K562 (cell line): ENCODE data around the gene AGAP1. TPM values are rescaled to one million over a fixed set of nuclear protein-coding genes. Genes with fewer than 3 reads are reported as not detected.

ENCODE experiments used
- ATAC-seq: fragments of 200-7000 bp; cut with Tn5 transposase; 3 replicates; pipeline ENCODE4 v1.9.1; 2020; ENCODE audit warnings: moderate library complexity
- BruUV-seq: library from RNA; stranded (reverse); fragments of 400-500 nt; replicated peaks from 2 replicates; lab custom pipeline; 2021; lab: Mats Ljungman, UMichigan
- CTCF ChIA-PET: fragments of 300-600 bp; formaldehyde crosslinking; extraction: SDS; loops from one replicate; lab custom pipeline; 2021; ENCODE audit warnings: low intra/inter-chr PET ratio; lab: Yijun Ruan, JAX
- POLR2A ChIA-PET: fragments of 300-600, 350-650 bp; sonication (Branson Sonifier 250); formaldehyde crosslinking; extraction: SDS; loops from one replicate; lab custom pipeline; 2021; ENCODE audit warnings: antibody characterized with exemption, inconsistent platforms; lab: Yijun Ruan, JAX
- DNase-seq, 4 experiments: peaks; one replicate each; pipeline versions ENCODE4 v3.0.0 to v3.0.0-alpha.2; 2011 to 2018; ENCODE audit warnings: low spot score in 3 of 4, mixed read lengths in 3 of 4; ENCODE audit errors: extremely low read depth in 1 of 4
- FAIRE-seq: peaks from 2 replicates; lab custom pipeline; 2011; peaks lifted over from hg19 to GRCh38; lab: Jason Lieb, UNC
- H2AFZ ChIP-seq: 2 replicates; pipeline ENCODE4 v1.6.0; 2011; ENCODE audit warnings: low read depth, low read length, control low read depth, inconsistent platforms
- H3K27ac ChIP-seq: fragments of 200-600 bp; 3 replicates; pipeline ENCODE4 v1.8.0; 2011; ENCODE audit warnings: low read depth, mild to moderate bottlenecking, control low read depth, inconsistent platforms, low read length, moderate library complexity, mixed read lengths; ENCODE audit errors: extremely low read depth
- H3K27me3 ChIP-seq, 2 experiments: fragments of 300-600 bp in 1 of 2; 2 replicates in 1 of 2; 3 replicates in 1 of 2; pipeline versions ENCODE4 v1.6.0 to v1.8.0; 2011; ENCODE audit warnings: inconsistent platforms in 2 of 2, low read length in 2 of 2, mild to moderate bottlenecking in 1 of 2, mixed read lengths in 1 of 2, moderate library complexity in 1 of 2; ENCODE audit not compliant: control insufficient read depth in 2 of 2, insufficient read depth in 2 of 2
- H3K36me3 ChIP-seq: fragments of 300-600 bp; 3 replicates; pipeline ENCODE4 v1.8.0; 2011; ENCODE audit warnings: mild to moderate bottlenecking, low read length, inconsistent platforms; ENCODE audit not compliant: control insufficient read depth, insufficient read depth
- H3K4me1 ChIP-seq, 2 experiments: fragments of 200-600 bp in 1 of 2; replicated peaks in 1 of 2; 2 replicates in 1 of 2; 3 replicates in 1 of 2; pipeline versions ENCODE4 v1.5.1 to v1.8.0; 2011; ENCODE audit warnings: inconsistent platforms in 2 of 2, low read length in 2 of 2, mild to moderate bottlenecking in 1 of 2, mixed read lengths in 1 of 2, moderate library complexity in 1 of 2; ENCODE audit not compliant: control insufficient read depth in 2 of 2, insufficient read depth in 2 of 2
- H3K4me2 ChIP-seq: 2 replicates; pipeline ENCODE4 v1.6.1; 2011; ENCODE audit warnings: low read length, control low read depth, inconsistent platforms, mixed read lengths; ENCODE audit not compliant: insufficient read depth
- H3K4me3 ChIP-seq: fragments of 200-600 bp; sonication (generic), shearing (Covaris generic); 2 replicates; pipeline ENCODE4 v1.5.1; 2016; ENCODE audit warnings: control low read depth, inconsistent platforms
- H3K79me2 ChIP-seq: fragments of 200-600 bp; 3 replicates; pipeline ENCODE4 v1.8.0; 2011; ENCODE audit warnings: low read length, inconsistent platforms; ENCODE audit not compliant: control insufficient read depth, insufficient read depth
- H3K9ac ChIP-seq, 2 experiments: 2 replicates each; pipeline versions ENCODE4 v1.6.0 to v1.6.1; 2011; ENCODE audit warnings: low read depth in 2 of 2, low read length in 2 of 2, control low read depth in 1 of 2, inconsistent platforms in 1 of 2, mild to moderate bottlenecking in 1 of 2, mixed read lengths in 1 of 2; ENCODE audit not compliant: insufficient read depth in 1 of 2
- H3K9me1 ChIP-seq: one replicate; pipeline ENCODE4 v1.6.0; 2011; ENCODE audit warnings: inconsistent platforms, mild to moderate bottlenecking, low read length, moderate library complexity; ENCODE audit not compliant: control insufficient read depth, insufficient read depth
- H3K9me3 ChIP-seq: replicated peaks from 2 replicates; pipeline ENCODE4 v1.5.1; 2011; ENCODE audit warnings: low read depth, low read length, inconsistent platforms; ENCODE audit not compliant: control insufficient read depth, insufficient read depth
- H4K20me1 ChIP-seq: replicated peaks from 2 replicates; pipeline ENCODE4 v1.6.1; 2011; ENCODE audit warnings: low read length, inconsistent platforms, mixed read lengths; ENCODE audit not compliant: control insufficient read depth, insufficient read depth
- ATF1 ChIP-seq, 2 experiments: fragments of 450-650 bp in 1 of 2; IDR thresholded peaks; 2 replicates each; pipeline ENCODE4 v1.6.1; 2016; ENCODE audit warnings: missing compliant biosample characterization in 1 of 2, missing genetic modification characterization in 1 of 2
- GABPA ChIP-seq: fragments of 200-800 bp; sonication (Bioruptor generic); conservative IDR thresholded peaks from 2 replicates; pipeline ENCODE4 v1.6.1; 2016; ENCODE audit warnings: low read depth, missing genetic modification characterization, missing compliant biosample characterization
- HNRNPK ChIP-seq: fragments of 200-400 bp; formaldehyde crosslinking; IDR thresholded peaks from one replicate; pipeline ENCODE4 v1.6.1; 2018; ENCODE audit warnings: mild to moderate bottlenecking, low read depth, low read length; ENCODE audit not compliant: poor library complexity, severe bottlenecking
- MYBL2 ChIP-seq, 2 experiments: fragments of 450-650 bp in 1 of 2; sonication (generic) in 1 of 2; formaldehyde crosslinking in 1 of 2; IDR thresholded peaks; 2 replicates each; pipeline versions ENCODE4 v1.6.1 to v1.8.1; 2017 to 2022; ENCODE audit warnings: borderline replicate concordance in 1 of 2, inconsistent platforms in 1 of 2, low read depth in 1 of 2, mild to moderate bottlenecking in 1 of 2, missing genetic modification reagents in 1 of 2, moderate library complexity in 1 of 2
- NFRKB ChIP-seq: fragments of 450-650 bp; IDR thresholded peaks from 2 replicates; pipeline ENCODE4 v1.6.1; 2016; ENCODE audit warnings: low read depth
- POLR3G ChIP-seq: IDR thresholded peaks from 2 replicates; pipeline ENCODE4 v1.6.1; 2011; ENCODE audit not compliant: insufficient read length, insufficient replicate concordance; ENCODE audit errors: extremely low read depth
- PTRF ChIP-seq: fragments of 450-650 bp; IDR thresholded peaks from 2 replicates; pipeline ENCODE4 v1.6.1; 2016; ENCODE audit warnings: mild to moderate bottlenecking, missing genetic modification characterization, missing compliant biosample characterization
- STAG1 ChIP-seq: sonication (generic); formaldehyde crosslinking; IDR thresholded peaks from 2 replicates; pipeline ENCODE4 v1.5.0; 2020; ENCODE audit warnings: missing genetic modification reagents, borderline replicate concordance
- ZNF57 ChIP-seq: fragments of 450-650 bp; formaldehyde crosslinking; IDR thresholded peaks from 2 replicates; pipeline ENCODE4 v1.4.0; 2020; ENCODE audit warnings: mild to moderate bottlenecking, moderate library complexity
- ZNF717 ChIP-seq: fragments of 250-450 bp; sonication (Bioruptor Pico); IDR thresholded peaks from 2 replicates; pipeline ENCODE4 v1.5.0; 2021
- ZNF778 ChIP-seq: fragments of 450-650 bp; formaldehyde crosslinking; IDR thresholded peaks from 2 replicates; pipeline ENCODE4 v1.4.0; 2020; ENCODE audit warnings: mild to moderate bottlenecking, moderate library complexity
- WGBS: fragments of 100-300 bp; shearing (Covaris generic); methylation state at CpG from one replicate; pipeline ENCODE4 v1.1.6; 2016; ENCODE audit warnings: low coverage, mixed read lengths; ENCODE audit not compliant: insufficient coverage; ENCODE audit errors: missing lambda C conversion rate; 5-methylcytosine and 5-hydroxymethylcytosine counted together
- in situ Hi-C: fragments of 300-500 bp; cut with MboI; formaldehyde crosslinking; loops from 4 replicates; pipeline ENCODE4 v1.15.0; 2018; ENCODE audit warnings: inconsistent platforms, mixed read lengths
- intact Hi-C: fragments of 100-400 bp; cut with micrococcal nuclease; formaldehyde crosslinking; loops from 2 replicates; pipeline ENCODE4 v1.14.2; 2022
- polyA plus RNA-seq, 8 experiments: library from polyadenylated mRNA; depleted of rRNA in 4 of 8; stranded (reverse) in 5 of 8; unstranded in 3 of 8; fragments of >200 nt; fragmentation: Nextera tagmentation in 2 of 8; fragmentation: Illumina TruSeq in 1 of 8; extraction: Ambion mirVana in 2 of 8; extraction: Trizol in 1 of 8; gene quantifications; 2 replicates each; pipeline versions ENCODE4 v1.2.1 to v1.2.3, GENCODE V29; 2011 to 2014; ENCODE audit warnings: inconsistent platforms in 1 of 8, missing spikeins in 1 of 8
- total RNA-seq, 7 experiments: library from RNA; depleted of rRNA in 6 of 7; stranded (reverse); fragments of >200 nt in 6 of 7; fragmentation: Illumina TruSeq in 2 of 7; extraction: Trizol in 2 of 7; gene quantifications; 2 replicates each; pipeline versions ENCODE4 v1.2.1 to v1.2.3, GENCODE V29; 2011 to 2021; ENCODE audit warnings: low replicate concordance in 1 of 7
- TF ChIP-seq, protein P1 (sequence below), 2 experiments: IDR thresholded peaks; 2 replicates each; pipeline ENCODE4 v1.6.1; 2012; ENCODE audit warnings: improper control_type of control experiment in 2 of 2, low read depth in 2 of 2, low read length in 2 of 2, borderline replicate concordance in 1 of 2

Gene AGAP1
- total and polyA plus RNA-seq, 9 of the 15 experiments (the other 6 are each of a cell fraction or from before 2014, with no cell fraction given): 1.3 to 24.0 (median 10.6) TPM

- no TSS peak for BruUV-seq
Observed at GRCh38 chr2:235849489-235849888, 355.6 kb downstream of the AGAP1 start.

More at GRCh38 chr2:235849489-235849888, 355.6 kb downstream of the AGAP1 start:
- Histone ChIP-seq H3K9ac (no peak overlapping the region; a peak in 1 of 4 replicates), H3K27ac (no peak overlapping the region), H3K9me3 (no peaks in the 10 kb centered on the region), H2AFZ (no peak overlapping the region), H4K20me1 (no peaks in the 10 kb centered on the region), H3K27me3 (no peaks in the 10 kb centered on the region), H3K9me1 (peaks cover 3% of the 10 kb centered on the region), H3K79me2 (no peaks in the 10 kb centered on the region), H3K4me1 (peaks cover 0 to 6% of the 10 kb centered on the region in 2 experiments; a peak in 2 of 5 replicates), H3K4me2 (no peak overlapping the region), H3K4me3 (no peak overlapping the region), H3K36me3 (no peaks in the 10 kb centered on the region)
- no peak for ATAC-seq
- ChIA-PET CTCF (no interaction called here), POLR2A (no interaction called here)
- no peak for DNase-seq
- TF ChIP-seq ZNF717 (CRISPR knock-in tag) (no peak), ZNF57 (CRISPR knock-in tag) (no peak), POLR3G (no peak), STAG1 (no peak), ZNF778 (no peak), ATF1 (CRISPR knock-in tag; IDR thresholded peaks at IDR 0.05) (no peak), ATF1 (tag; IDR thresholded peaks at IDR 0.05) (no peak), NFRKB (no peak), PTRF (tag) (no peak), GABPA (tag) (no peak), MYBL2 (IDR thresholded peaks at IDR 0.05; ENCODE audit: low read depth) (no peak), MYBL2 (CRISPR knock-in tag; IDR thresholded peaks at IDR 0.05; ENCODE audit: borderline replicate concordance) (no peak), HNRNPK (no peak)
- TF ChIP-seq, protein P1, sequence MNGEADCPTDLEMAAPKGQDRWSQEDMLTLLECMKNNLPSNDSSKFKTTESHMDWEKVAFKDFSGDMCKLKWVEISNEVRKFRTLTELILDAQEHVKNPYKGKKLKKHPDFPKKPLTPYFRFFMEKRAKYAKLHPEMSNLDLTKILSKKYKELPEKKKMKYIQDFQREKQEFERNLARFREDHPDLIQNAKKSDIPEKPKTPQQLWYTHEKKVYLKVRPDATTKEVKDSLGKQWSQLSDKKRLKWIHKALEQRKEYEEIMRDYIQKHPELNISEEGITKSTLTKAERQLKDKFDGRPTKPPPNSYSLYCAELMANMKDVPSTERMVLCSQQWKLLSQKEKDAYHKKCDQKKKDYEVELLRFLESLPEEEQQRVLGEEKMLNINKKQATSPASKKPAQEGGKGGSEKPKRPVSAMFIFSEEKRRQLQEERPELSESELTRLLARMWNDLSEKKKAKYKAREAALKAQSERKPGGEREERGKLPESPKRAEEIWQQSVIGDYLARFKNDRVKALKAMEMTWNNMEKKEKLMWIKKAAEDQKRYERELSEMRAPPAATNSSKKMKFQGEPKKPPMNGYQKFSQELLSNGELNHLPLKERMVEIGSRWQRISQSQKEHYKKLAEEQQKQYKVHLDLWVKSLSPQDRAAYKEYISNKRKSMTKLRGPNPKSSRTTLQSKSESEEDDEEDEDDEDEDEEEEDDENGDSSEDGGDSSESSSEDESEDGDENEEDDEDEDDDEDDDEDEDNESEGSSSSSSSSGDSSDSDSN (IDR thresholded peaks at IDR 0.05; ENCODE audit: borderline replicate concordance in 1 of 2, low read depth in 2 of 2, low read length in 2 of 2): no peak
- FAIRE-seq: no peak
- in situ Hi-C loops (no loop called here), intact Hi-C loops (no loop called here)
- WGBS: 84% methylated on average over 5 of the region's 10 CpGs
